Stimulated activated CD8-positive, alpha-beta memory T cell treated with anti-CD3 and anti-CD28 coated beads, Interleukin-7, amount 100 ng/mL, for 1 hour (primary cell): Measurements from ENCODE around the gene CCDC50.

Experiments
- DNase-seq, 2 donors: peaks; one replicate each; pipeline ENCODE4 v3.0.0-alpha.2; 2020; ENCODE audit warnings: low read depth in 2 of 2

CCDC50 gene

DNA sequence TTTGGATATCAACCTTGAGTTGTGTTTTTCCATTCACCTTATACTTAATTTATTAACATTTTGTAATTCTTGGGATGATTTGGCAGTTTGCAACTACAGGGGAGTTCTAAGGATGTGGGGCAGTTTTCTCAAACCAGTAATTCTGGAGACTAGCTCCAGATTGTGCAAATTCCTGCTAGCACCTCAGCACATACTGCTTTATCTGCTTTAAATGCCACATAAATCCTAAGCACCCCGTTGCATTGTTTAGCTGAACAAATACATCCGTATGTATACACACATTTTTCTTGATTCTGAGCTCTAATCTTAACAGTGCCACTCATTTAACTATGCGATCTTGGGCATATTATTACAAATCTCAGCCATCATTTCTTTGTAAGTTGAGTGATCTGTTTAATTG lies 18.0 kb downstream of the CCDC50 start:
- no peak for DNase-seq

DNA sequence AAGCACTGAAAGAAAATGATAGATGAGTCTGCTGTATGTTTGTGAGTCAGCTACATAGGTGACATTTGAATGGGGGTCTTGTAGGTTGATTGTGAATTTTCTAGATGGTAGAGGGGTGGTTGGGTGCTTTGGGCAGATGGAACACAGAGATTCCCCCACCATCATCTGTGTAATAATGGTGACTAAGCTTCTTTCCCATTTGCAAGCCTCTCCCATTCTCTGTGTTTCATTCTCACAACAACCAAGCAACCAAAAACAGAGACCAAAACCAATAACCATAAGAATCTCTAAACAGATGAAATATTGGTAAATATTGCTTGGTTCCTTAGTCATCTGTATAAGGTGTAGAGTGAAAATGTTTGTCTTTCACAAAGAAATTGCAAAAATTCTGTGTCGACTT lies 18.9 kb downstream of the CCDC50 start:
- DNase-seq, result no peak

DNA sequence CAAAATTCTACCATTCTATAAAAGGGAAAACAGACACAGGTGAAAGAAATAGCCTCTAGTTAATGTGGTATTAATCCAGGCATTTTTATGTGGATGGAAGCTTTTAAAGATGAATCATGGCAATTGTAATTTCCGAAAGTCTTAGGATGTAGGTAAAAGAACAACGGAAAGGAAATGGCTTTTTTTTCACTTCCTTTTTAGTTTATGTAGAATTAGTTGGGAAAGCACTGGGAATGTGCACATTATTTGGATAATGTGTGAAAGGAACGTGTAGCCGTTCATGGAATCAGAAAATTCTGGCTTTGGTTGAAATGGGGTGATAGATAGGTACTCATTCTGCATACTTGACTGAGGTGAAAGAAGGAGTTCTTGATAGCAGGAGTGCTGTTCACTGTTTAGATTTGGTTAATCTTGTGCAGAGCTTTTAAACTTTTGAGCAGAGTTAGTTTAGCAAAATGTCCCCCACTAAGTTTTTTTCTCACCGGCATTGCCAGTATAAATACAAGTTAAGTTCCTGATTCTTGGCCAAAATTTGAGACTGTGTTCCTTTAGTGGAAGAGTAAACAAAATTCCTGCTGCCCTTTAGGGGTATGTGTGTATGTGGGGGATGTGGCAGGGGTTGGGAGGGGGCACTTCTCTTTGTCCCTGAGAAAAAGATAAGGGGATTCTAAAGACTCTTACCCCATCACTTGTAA lies 21.3 kb downstream of the CCDC50 start:
- DNase-seq, result no peak

DNA sequence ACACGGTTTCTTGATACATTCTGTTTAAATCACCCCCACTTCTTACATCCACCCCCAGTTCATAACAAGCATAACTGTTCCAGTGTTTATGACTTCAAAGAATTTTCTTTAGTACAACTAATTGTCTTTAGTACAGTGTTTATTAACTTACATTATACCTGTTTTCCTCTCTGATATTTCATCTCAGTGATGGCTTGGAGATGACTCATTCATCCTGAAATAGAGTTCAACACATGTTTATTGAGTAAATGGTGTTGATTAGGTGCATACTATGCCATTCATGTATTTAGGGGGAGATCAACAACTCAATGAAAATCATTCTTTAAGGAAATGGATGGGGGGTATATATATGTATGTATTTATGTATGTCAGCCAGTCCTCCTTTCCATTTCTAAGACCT lies 22.8 kb downstream of the CCDC50 start:
- DNase-seq, result no peak

DNA sequence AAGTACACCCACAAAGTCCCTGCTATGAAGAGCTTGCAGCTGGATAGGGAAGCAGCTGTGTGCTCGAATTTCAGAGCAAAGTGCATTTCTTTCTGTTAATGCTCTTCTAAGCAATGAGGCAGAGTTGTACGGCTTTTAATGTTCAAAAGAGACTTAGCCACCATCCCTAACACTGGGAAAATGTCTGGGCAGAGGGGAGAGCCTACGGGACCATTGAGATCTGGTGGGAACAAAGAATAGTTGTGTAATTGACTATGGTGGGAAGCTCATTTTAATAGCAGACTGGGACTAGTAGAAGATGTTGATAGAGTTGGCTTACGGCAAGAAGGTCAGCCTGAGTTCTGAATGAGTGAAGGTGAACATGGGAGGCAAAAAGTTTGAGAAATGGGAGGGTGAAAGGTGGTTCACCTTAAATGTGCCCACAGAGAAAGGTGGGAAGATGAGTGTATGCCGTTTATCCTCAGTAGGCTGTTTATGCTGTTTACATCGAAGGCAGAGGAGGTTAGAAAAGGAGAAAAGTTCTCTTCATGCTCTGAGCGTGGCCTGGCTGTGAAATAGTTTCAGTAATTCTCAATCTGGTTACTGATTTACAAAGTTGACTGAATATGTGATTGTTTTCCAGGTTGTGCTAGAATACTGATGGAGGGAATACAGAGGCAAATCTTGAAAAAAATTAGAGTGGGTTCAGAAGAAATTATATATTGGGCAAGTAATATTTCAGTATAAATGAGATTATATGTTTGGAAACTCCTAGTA lies 24.0 kb downstream of the CCDC50 start:
- DNase-seq, result no peak

DNA sequence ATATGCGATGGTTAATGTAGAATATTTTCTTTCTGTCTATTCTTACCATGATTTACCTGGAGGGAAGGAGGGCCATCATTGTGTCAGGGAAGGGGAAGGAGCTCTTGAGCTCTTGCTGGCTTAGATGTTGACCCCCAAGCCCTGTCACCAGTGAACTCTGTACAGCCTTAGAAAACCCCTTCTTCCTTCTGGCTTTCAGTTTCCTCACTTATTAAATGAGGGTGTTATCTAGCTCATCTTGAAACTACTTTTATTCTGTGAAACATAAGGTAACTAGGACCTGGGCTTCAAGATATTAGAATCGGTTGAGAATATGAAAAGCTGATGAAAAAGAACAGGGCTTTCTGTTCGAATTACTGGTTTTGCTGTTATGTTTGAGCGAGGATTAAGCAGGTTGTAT lies 26.2 kb downstream of the CCDC50 start:
- no peak for DNase-seq

DNA sequence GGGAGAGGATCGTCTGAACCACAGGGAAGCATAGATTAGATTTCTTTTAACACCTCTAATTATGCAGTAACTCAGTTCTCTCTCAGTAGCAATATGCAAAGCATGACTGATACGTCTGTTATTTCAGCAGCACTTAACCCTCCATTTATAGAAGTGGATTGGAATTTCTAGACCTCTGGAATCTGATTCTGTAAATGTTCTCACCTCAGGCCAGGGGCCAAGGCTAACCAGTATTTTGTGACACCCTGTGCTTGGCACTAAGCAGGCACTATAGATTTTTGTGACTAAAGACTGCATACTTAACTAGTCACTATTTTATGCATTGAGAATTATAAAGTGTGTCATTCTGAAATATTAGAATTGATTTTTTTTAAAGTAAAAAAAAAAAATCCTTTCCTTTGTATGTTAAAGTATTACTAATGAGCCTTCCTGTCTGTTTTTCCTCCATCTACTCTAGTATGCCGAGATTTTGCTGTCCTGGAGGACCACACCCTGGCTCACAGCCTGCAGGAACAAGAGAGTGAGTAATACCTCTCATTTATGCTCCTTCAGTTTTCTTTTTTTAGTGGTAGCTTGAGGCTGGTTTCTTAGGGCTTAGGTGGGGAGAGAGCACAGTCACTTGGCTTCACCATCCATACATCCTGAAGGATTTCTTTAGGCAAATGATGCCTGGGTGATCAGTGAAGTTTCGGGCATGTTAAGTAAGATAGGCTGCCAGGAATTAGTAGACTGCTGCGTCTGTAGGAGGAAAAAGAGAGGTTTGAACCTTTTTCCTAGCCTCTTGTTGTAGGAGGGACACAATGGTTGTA lies 27.6 kb downstream of the CCDC50 start:
- no peak for DNase-seq

DNA sequence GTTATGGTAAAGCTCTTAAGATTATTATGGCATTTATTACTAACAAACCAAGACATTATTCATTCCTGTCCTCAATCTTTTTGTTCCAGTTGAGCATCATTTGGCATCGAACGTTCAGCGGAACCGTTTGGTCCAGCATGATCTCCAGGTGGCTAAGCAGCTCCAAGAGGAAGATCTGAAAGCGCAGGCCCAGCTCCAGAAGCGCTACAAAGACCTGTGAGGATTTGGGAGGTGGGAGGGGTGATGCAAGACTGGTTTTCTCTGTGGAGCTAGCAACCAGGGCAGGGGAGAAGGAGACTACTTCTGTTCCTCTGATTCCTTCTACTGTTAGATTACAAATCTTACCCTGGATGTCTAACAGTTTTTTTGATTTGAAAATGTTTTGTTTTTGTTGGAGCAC lies 28.7 kb downstream of the CCDC50 start:
- no peak for DNase-seq

DNA sequence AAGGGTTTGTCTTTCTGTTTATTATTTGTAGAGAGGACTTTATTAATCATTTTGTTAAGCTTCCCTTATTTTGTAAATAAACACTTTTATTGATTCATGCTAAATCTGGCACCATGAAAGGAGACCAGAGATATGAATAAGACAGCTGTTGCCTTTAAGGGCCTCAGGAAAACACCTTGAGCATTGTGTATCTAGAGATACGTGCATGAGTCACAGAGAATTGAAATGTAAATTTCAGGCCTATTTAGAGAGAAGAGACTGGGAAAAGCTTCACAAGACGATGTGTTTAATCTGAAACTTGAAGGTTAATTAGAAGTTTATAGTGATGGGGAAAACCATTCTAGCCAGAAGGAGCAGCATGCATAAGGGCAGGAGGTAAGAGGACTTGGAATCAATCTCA lies 29.7 kb downstream of the CCDC50 start:
- no peak for DNase-seq

DNA sequence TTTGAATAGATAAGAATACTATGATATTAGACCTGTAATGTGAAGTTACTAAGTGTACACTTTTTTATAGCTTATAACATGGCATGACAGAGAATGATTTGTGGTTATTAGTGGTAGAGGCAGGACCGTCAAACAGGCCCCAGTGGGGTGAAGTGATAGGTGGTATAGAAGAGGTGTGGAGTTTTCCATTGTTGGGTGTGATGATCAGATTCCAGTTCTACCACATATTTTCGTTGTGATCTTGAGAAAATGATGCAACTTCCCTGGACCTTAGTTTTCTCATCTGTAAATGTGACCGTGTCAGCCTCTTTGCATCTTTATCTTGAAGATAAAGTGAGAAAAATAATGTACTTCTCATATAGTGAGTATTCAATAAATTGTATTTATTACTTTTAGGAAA lies 31.4 kb downstream of the CCDC50 start:
- no peak for DNase-seq

DNA sequence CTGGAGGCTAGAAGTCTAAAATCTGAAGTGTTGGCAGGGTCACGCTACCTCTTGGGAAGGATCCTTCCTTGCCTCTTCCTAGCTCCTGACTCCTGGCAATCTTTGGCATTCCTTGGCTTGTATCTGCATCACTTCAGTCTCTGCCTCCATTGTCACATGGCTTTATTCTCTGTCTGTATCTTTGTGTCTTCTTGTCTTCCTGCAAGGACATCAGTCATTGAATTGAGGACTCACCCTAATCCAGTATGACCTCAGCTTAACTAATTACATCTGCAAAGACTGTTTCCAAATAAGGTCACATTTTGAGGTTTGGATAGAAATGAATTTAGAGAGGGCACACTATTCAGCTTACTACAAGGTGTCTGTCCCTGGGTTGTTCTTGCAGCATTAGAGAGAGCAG lies 32.3 kb downstream of the CCDC50 start:
- DNase-seq, result no peak

DNA sequence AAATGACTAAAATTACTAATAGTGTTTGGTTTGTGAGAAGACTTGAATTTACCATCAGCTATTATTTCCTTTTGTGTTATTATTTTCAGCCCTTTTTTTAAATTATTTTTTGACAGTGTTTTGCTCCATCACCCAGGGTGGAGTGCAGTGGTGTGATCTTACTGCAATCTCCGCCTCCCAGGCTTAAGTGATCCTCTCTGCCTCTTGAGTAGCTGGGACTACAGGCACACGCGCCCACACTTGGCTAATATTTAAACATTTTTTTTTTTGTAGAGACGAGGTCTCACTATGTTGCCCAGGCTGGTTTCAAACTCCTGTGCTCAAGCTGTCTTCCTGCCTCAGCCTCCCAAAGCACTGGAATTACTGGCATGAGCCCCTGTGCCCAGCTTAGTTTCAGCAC lies 32.8 kb downstream of the CCDC50 start:
- no peak for DNase-seq

DNA sequence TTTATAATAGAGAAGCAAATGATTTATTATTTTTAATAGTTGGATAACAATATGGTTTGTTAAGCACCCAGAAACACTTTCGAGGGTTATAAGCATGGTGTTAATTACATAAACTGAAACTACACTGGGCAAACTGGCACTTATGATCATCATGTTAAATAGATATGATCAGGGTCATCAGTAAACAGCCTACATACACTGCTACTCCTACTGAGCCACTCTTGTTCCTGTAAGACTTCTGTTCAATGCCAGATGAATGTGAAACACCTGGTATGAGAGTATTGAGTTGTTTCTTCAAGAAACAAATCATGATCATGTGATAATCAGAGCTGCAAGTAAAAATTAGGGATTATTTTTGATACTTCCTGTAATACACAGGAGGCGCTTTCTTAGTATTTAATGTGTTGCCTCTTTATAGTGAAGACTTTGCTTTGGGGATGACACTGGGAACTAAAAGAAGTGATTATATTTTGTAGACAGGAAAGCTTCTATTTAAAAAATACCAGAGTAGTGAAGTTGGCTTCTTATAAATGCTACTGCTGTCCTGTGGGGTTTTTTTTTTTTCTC lies 33.4 kb downstream of the CCDC50 start:
- no peak for DNase-seq

DNA sequence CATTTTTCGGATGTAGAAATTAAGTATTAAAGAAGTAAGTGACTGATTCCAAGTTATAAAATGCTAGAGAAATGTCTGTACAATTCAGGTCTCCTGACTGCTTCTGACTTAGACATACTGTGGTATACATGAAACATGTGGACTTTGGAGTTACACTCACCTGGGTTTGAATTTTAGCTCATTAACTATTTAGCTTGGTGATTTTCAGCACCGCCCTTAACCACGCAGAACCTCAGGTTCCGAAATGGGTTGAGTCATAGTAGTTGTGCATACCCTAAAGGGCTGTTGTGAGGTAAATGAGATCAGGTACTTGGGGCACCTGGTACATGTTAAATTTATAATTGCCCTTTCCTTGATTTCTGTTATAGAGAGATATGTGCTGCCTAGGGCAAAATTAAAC lies 34.0 kb downstream of the CCDC50 start:
- no peak for DNase-seq

DNA sequence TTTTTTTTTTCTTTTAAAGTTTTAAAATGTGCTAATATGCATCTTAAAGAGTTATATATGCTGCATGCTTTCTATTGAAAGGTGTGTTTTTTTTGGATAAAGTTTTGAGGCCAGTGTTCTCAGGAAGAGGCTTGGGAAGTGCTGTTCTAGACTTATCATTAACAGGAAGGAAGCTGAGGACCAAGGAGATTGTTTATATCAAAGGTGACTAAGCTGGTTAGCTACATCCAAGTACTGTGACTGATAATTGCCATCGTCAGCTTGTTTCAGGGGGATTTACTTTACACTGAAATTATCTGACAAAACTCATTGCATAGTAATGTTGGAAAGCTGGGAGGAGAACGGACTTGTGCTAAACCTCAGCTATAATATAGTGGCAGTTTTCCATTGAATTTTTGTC lies 37.5 kb downstream of the CCDC50 start:
- no peak for DNase-seq

DNA sequence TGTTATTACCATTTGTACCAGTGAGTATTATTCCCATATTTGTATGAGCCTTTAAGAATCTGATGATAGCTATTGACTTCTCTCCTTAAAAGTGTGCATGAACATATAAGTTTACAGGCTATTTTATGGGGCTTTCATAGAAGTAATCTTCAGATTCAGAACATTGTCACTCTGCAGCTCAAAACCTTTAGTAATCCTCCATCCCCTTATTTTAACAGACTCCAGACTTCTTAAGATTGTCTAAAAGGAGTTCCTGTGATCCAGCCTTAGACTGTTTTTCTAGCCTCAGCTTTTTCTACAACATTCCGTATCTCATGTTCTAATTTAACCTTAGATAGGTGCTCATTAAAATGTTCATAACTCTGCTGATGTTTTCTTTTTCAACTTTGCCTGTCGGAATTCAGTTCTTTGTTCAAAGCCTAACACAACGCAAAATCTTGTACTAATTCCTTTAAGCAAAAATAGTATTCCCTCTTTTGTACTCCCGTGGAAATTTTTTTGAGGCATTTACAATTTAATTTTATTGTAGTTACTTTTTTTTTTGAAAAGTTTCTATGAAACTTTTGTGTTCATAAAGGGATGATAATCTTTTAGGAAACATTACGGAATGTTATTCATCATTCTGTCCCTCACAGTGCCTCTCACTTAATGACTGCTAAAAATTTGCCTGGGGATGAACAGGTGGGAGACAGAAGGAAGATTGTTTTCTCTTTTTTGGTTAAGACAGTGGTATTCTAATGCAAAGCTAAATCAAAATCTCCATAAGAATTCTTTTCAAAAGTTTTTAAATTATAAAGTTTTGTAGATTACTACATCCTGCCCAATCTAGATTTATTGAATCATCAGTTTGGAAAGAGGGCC lies 39.8 kb downstream of the CCDC50 start:
- no peak for DNase-seq

DNA sequence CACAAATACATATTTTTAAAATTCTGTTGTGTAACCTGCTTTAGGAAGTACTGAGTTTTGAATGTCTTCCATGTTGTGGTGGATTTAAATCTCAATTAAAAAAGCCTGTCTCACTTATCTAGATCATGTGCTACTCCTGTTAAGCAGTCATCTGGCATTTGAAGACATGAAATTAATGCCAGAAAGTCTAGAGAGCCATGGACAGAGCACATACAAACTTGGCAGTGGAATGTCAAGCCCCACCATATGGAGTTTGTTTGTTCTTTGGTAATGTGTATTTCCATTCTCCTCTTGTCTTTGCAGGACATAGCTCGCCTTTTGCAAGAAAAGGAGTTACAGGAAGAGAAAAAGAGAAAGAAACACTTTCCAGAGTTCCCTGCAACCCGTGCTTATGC lies 40.4 kb downstream of the CCDC50 start:
- no peak for DNase-seq

DNA sequence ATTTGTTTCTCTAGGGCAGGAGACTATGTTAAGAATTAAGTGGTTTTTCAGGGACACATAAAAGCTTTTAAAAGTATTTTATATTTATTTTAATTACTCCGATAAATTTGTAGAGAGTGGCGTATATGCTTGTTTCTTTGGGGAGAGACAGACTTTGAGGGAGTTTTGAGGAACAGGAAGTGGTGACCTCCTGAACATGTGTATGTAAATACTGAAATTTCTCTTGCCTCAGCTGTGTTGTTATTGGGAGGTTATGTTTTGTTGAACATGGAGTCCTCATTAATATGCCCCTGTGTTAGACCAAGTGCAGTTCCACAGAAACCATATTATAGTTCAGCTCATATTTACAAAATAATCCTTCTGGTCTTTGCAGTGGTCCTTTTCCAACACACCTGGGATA lies 42.9 kb downstream of the CCDC50 start:
- no peak for DNase-seq

DNA sequence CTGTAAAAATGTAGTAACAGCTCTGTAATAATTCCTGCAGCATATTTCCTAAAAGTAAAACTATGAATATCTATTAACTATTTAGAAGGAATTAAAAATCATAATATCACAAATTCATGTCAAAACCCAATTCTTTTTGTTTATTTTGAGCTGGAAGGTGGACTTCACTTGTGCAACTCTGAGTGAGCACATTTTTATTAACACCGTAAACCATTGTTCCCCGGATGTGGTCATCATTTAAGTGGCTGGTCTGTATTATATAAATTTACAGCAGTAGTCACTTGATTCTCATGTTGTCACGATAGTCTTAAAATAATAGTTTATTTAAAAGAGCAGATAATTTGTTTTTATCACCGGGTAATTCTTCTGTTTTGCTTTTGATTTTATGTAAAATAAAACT lies 44.1 kb downstream of the CCDC50 start:
- DNase-seq, result no peak

DNA sequence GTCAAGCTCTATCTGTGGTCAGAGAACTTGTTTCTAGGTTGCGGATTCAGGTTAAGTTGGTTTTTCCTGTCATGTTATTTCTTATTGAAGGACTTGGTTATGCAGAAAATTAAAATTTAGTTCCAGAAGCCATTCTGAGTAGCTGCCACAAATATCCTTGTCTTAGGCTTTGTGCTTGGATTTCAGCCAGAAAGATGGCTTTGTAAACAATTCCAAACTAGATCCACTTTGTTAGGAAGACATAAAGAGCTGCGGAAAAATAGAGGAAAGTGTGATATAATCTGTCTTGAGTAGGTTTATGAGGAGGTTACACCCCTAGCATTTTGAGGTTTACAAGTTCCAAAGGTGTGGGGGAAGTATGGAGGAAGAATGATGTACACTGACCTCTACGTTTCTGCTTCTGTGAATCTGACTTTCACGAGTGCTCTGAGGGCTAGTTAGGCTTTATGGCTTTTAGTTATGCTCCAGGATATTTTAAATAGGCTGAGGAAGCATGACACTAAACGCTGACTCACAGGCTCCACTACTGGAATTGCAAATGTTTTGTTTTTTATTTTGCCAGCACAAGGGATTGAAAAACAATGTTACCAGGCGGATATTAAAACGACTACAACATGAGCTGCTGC lies 47.4 kb downstream of the CCDC50 start:
- DNase-seq, result no peak

DNA sequence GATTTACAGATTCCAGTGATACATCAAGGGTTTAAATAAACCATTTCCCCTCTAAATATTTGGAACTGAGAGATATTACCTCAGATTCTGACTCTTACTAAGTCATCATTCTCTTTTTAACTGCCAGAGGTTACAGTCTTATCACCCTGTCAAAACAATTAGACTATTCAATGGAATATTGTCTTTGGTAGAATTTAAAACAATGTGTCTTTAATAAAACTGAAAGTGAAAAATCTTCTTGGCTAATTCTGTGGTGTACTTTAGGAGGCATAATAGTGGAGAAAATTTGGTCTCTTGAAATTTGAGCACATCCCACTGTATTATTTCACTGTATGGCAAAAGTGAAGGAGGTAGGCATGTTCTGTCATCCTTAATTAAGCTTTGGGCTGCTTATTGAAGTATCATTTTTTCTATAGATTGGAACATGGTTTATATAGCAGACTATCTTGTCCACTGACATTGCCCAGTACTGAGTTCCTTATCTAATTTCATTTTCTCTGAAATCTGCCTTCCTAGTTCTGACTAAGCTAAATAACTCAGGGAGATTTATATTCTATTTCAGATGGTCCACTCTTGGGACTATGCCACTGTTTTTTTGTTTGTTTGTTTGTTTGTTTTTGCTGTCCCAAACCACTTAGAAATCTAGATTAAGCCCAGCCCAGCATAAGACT lies 49.1 kb downstream of the CCDC50 start:
- no peak for DNase-seq
